ENCODE measurements around the gene CLSTN2.

The CLSTN2 gene

DNA sequence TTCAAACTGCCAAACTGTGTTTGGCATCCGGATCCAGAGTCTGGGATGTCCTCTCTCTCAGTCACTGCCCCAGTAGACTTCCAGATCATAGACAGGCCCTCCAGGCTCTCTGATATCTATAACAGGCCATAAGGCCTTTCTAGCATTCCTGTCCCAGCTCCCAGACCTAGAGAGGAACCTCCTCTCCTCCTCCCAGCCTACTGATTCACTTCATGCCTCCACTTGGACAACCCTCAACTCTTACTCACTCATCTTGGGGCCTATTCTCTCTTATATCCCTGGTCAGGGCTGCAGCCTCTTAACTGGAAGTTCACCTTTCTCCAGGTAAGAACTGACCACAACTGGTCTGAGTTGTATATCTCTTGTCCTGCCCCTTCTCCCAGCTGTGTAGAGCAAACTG lies 489.2 kb downstream of the CLSTN2 start:
- no peak overlapping the region for H3K4me2 ChIP-seq (ENCODE audit: low read depth, low read length)
- no peaks in the 10 kb centered on the region for H4K20me1 ChIP-seq (ENCODE audit: insufficient read depth, low read length)
- no peak for DNase-seq
- H3K4me3 ChIP-seq (ENCODE audit: low read length), result no peak overlapping the region
- no peak overlapping the region for H3K9ac ChIP-seq (ENCODE audit: low read length)
- H3K27ac ChIP-seq (ENCODE audit: low read length), result no peak overlapping the region
- H3F3A ChIP-seq (ENCODE audit: insufficient read depth, low read length), result no peaks in the 10 kb centered on the region
- no peaks in the 10 kb centered on the region for H3K4me1 ChIP-seq (ENCODE audit: low read length)
- H3K9me3 ChIP-seq (replicated peaks; ENCODE audit: insufficient read depth, low read length), result no peaks in the 10 kb centered on the region
- H3K79me2 ChIP-seq (ENCODE audit: low read length), result no peaks in the 10 kb centered on the region
- no peaks in the 10 kb centered on the region for H3K36me3 ChIP-seq (replicated peaks; ENCODE audit: insufficient read depth, low read length)
- TF ChIP-seq, protein P1, sequence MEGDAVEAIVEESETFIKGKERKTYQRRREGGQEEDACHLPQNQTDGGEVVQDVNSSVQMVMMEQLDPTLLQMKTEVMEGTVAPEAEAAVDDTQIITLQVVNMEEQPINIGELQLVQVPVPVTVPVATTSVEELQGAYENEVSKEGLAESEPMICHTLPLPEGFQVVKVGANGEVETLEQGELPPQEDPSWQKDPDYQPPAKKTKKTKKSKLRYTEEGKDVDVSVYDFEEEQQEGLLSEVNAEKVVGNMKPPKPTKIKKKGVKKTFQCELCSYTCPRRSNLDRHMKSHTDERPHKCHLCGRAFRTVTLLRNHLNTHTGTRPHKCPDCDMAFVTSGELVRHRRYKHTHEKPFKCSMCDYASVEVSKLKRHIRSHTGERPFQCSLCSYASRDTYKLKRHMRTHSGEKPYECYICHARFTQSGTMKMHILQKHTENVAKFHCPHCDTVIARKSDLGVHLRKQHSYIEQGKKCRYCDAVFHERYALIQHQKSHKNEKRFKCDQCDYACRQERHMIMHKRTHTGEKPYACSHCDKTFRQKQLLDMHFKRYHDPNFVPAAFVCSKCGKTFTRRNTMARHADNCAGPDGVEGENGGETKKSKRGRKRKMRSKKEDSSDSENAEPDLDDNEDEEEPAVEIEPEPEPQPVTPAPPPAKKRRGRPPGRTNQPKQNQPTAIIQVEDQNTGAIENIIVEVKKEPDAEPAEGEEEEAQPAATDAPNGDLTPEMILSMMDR (IDR thresholded peaks at IDR 0.05; ENCODE audit: low read length), result no peak
- H3K27me3 ChIP-seq (replicated peaks; ENCODE audit: insufficient read depth, low read length), result no peaks in the 10 kb centered on the region
- no peaks in the 10 kb centered on the region for H3K9me2 ChIP-seq (replicated peaks; ENCODE audit: insufficient read depth, low read length)
- no peak overlapping the region for H2AFZ ChIP-seq (ENCODE audit: low read length)

DNA sequence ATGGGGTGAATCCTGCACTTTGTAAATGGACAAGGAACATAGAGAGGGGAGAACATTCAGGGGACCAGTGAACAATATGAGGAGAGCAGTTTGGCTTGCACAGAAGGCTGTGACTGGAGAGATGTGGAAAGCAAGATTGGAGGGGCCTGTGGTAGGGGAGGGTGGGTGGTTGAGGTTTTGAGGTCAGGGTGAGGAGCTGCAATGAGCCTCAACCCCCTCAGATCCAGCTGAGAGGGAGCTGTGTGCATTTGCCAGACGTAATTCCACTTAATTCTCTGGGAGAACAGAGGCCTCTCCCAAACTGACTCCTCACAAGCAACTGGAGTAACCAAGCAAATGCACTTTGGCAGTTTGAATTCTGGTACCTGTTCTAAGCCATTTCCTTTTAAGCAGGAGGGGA lies 489.7 kb downstream of the CLSTN2 start:
- Histone ChIP-seq H3K79me2 (ENCODE audit: low read length) (no peaks in the 10 kb centered on the region), H3K4me1 (ENCODE audit: low read length) (no peaks in the 10 kb centered on the region), H3K4me3 (ENCODE audit: low read length) (no peak overlapping the region), H2AFZ (ENCODE audit: low read length) (no peak overlapping the region), H4K20me1 (ENCODE audit: insufficient read depth, low read length) (no peaks in the 10 kb centered on the region), H3K9ac (ENCODE audit: low read length) (no peak overlapping the region), H3K9me2 (replicated peaks; ENCODE audit: insufficient read depth, low read length) (no peaks in the 10 kb centered on the region), H3K9me3 (replicated peaks; ENCODE audit: insufficient read depth, low read length) (no peaks in the 10 kb centered on the region), H3K27me3 (replicated peaks; ENCODE audit: insufficient read depth, low read length) (no peaks in the 10 kb centered on the region), H3K4me2 (ENCODE audit: low read depth, low read length) (no peak overlapping the region), H3F3A (ENCODE audit: insufficient read depth, low read length) (no peaks in the 10 kb centered on the region), H3K36me3 (replicated peaks; ENCODE audit: insufficient read depth, low read length) (no peaks in the 10 kb centered on the region), H3K27ac (ENCODE audit: low read length) (no peak overlapping the region)
- TF ChIP-seq EZH2 (optimal IDR thresholded peaks at IDR 0.05; ENCODE audit: low read depth, low read length), result no peak
- TF ChIP-seq EZH2phosphoT487 (IDR thresholded peaks at IDR 0.05; ENCODE audit: low read length), result no peak
- TF ChIP-seq, protein P1 (IDR thresholded peaks at IDR 0.05; ENCODE audit: low read length), result no peak
- DNase-seq, result no peak

DNA sequence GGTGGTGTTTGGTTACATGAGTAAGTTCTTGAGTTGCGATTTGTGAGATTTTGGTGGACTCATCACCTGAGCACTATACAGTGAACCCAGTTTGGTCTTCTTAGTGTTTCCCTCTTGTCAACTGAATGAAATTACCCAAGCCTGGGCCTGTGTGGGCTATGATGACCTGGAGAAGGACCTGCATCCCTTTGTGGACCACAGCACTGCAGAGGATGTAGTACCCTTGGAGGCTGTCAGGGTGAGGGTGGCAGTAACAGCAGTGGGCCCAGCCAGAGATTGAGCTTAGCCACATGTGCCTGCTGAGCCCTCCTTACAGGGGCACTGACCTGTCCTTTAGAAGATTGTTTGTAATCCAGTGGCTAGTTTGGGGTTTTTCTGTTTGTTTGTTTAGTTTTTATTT lies 492.8 kb downstream of the CLSTN2 start:
- Histone ChIP-seq H3K36me3 (replicated peaks; ENCODE audit: insufficient read depth, low read length) (no peaks in the 10 kb centered on the region), H3K9me2 (replicated peaks; ENCODE audit: insufficient read depth, low read length) (no peaks in the 10 kb centered on the region), H3K4me3 (ENCODE audit: low read length) (no peak overlapping the region), H3K27me3 (replicated peaks; ENCODE audit: insufficient read depth, low read length) (no peaks in the 10 kb centered on the region), H4K20me1 (ENCODE audit: insufficient read depth, low read length) (no peaks in the 10 kb centered on the region), H3K4me1 (ENCODE audit: low read length) (no peaks in the 10 kb centered on the region), H3K4me2 (ENCODE audit: low read depth, low read length) (no peak overlapping the region), H3K9me3 (replicated peaks; ENCODE audit: insufficient read depth, low read length) (no peaks in the 10 kb centered on the region), H2AFZ (ENCODE audit: low read length) (no peak overlapping the region), H3F3A (ENCODE audit: insufficient read depth, low read length) (no peaks in the 10 kb centered on the region), H3K27ac (ENCODE audit: low read length) (no peak overlapping the region), H3K9ac (ENCODE audit: low read length) (no peak overlapping the region), H3K79me2 (ENCODE audit: low read length) (no peaks in the 10 kb centered on the region)
- TF ChIP-seq EZH2phosphoT487 (IDR thresholded peaks at IDR 0.05; ENCODE audit: low read length) (no peak), EZH2 (optimal IDR thresholded peaks at IDR 0.05; ENCODE audit: low read depth, low read length) (no peak)
- TF ChIP-seq, protein P1 (IDR thresholded peaks at IDR 0.05; ENCODE audit: low read length), result no peak
- no peak for DNase-seq

Data from MM.1S (cell line).